Measurements from ENCODE around the gene CAPN15. TPM values are rescaled to one million over a fixed set of nuclear protein-coding genes. Genes with fewer than 3 reads are reported as not detected.

CAPN15 gene
- total RNA-seq, 1 donor from 2014 or later: 57.4 TPM

- H3K27ac Mint-ChIP-seq: peak overlapping the region; percentile 59
- no peaks in the 10 kb centered on the region for H3K9me3 Mint-ChIP-seq (ENCODE audit: low read depth)
- H3K4me1 Mint-ChIP-seq (ENCODE audit: low read depth): peaks cover 11% of the 10 kb centered on the region
- DNase-seq (ENCODE audit: low spot score, unreplicated experiment): peak; percentile 51
- no peaks in the 10 kb centered on the region for H3K27me3 Mint-ChIP-seq
- H3K4me3 Mint-ChIP-seq (ENCODE audit: low read depth): no peak overlapping the region
- no peaks in the 10 kb centered on the region for H3K36me3 Mint-ChIP-seq (ENCODE audit: insufficient read depth)
- TF ChIP-seq CTCF (IDR thresholded peaks at IDR 0.05; ENCODE audit: unreplicated experiment): peak; percentile 20
Measured at GRCh38 chr16:533391-534123, 6.0 kb downstream of the CAPN15 start.

GRCh38 chr16:534135-534534, 6.6 kb downstream of the CAPN15 start:
- Mint-ChIP-seq H3K4me3 (ENCODE audit: low read depth) (no peak overlapping the region), H3K9me3 (ENCODE audit: low read depth) (no peaks in the 10 kb centered on the region), H3K27me3 (no peaks in the 10 kb centered on the region), H3K27ac (no peak overlapping the region), H3K4me1 (ENCODE audit: low read depth) (peaks cover 9% of the 10 kb centered on the region), H3K36me3 (ENCODE audit: insufficient read depth) (peaks cover 2% of the 10 kb centered on the region)
- DNase-seq (ENCODE audit: low spot score, unreplicated experiment): no peak
- no peak for TF ChIP-seq CTCF (IDR thresholded peaks at IDR 0.05; ENCODE audit: unreplicated experiment)

- TF ChIP-seq CTCF (IDR thresholded peaks at IDR 0.05; ENCODE audit: unreplicated experiment): no peak
- DNase-seq (ENCODE audit: low spot score, unreplicated experiment): no peak
- Mint-ChIP-seq H3K4me3 (ENCODE audit: low read depth) (no peak overlapping the region), H3K9me3 (ENCODE audit: low read depth) (no peaks in the 10 kb centered on the region), H3K36me3 (ENCODE audit: insufficient read depth) (peaks cover 2% of the 10 kb centered on the region), H3K27ac (no peak overlapping the region), H3K4me1 (ENCODE audit: low read depth) (peaks cover 9% of the 10 kb centered on the region), H3K27me3 (no peaks in the 10 kb centered on the region)
Measured at GRCh38 chr16:534856-535445, 7.4 kb downstream of the CAPN15 start.

GRCh38 chr16:535446-536405, 8.2 kb downstream of the CAPN15 start:
- H3K27ac Mint-ChIP-seq: no peak overlapping the region
- no peak for TF ChIP-seq CTCF (IDR thresholded peaks at IDR 0.05; ENCODE audit: unreplicated experiment)
- H3K4me3 Mint-ChIP-seq (ENCODE audit: low read depth): no peak overlapping the region
- H3K27me3 Mint-ChIP-seq: no peaks in the 10 kb centered on the region
- H3K9me3 Mint-ChIP-seq (ENCODE audit: low read depth): no peaks in the 10 kb centered on the region
- peaks cover 2% of the 10 kb centered on the region for H3K36me3 Mint-ChIP-seq (ENCODE audit: insufficient read depth)
- no peak for DNase-seq (ENCODE audit: low spot score, unreplicated experiment)
- peaks cover 9% of the 10 kb centered on the region for H3K4me1 Mint-ChIP-seq (ENCODE audit: low read depth)

GRCh38 chr16:536746-537145, 9.2 kb downstream of the CAPN15 start:
- no peak for DNase-seq (ENCODE audit: low spot score, unreplicated experiment)
- H3K27me3 Mint-ChIP-seq: no peaks in the 10 kb centered on the region
- H3K27ac Mint-ChIP-seq: no peak overlapping the region
- H3K4me1 Mint-ChIP-seq (ENCODE audit: low read depth): peaks cover 9% of the 10 kb centered on the region
- no peak overlapping the region for H3K4me3 Mint-ChIP-seq (ENCODE audit: low read depth)
- H3K36me3 Mint-ChIP-seq (ENCODE audit: insufficient read depth): peaks cover 2% of the 10 kb centered on the region
- no peak for TF ChIP-seq CTCF (IDR thresholded peaks at IDR 0.05; ENCODE audit: unreplicated experiment)
- H3K9me3 Mint-ChIP-seq (ENCODE audit: low read depth): no peaks in the 10 kb centered on the region

Data from progenitor cell of endocrine pancreas (in vitro differentiated cells).